Measurements from ENCODE around the gene TRIM34.
"Not testable (repeated sequence)": the region's sequence is repeated elsewhere in the genome, so short reads cannot be mapped to it uniquely, and the experiment has no call there.

The TRIM34 gene

GRCh38 chr11:5688482-5688881 is 63.7 kb downstream of the TRIM34 start:
- no peak for DNase-seq

- no peak for DNase-seq
Observed at GRCh38 chr11:5689551-5689983, 64.8 kb downstream of the TRIM34 start, which contains the start of gene TRIM22. TRIM22 (plus strand) TSS chr11:5689790; CDS start chr11:5696233, 6,443 bp downstream.

GRCh38 chr11:5690216-5690615 is 65.4 kb downstream of the TRIM34 start:
- no peak for DNase-seq

DNA sequence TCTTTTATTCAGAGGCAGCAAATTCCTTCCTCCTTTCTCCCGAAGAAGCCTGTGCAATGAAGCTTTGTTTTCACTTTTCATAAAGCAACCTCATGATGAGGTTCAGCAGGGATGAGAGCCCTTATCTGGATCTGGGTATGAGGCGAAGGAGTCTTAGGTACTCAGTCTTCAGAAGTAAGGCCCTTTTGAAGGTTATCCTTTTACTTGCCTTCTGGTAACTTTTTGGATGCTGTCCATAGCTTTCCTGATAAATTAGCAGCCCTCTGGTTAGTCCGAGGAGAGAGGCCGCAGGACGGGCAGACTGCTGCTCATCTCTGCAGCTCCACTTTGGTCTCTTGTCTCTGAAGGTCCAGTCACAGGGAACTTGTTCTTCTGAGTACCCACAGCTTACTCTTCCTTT is 65.9 kb downstream of the TRIM34 start:
- no peak for DNase-seq

DNA sequence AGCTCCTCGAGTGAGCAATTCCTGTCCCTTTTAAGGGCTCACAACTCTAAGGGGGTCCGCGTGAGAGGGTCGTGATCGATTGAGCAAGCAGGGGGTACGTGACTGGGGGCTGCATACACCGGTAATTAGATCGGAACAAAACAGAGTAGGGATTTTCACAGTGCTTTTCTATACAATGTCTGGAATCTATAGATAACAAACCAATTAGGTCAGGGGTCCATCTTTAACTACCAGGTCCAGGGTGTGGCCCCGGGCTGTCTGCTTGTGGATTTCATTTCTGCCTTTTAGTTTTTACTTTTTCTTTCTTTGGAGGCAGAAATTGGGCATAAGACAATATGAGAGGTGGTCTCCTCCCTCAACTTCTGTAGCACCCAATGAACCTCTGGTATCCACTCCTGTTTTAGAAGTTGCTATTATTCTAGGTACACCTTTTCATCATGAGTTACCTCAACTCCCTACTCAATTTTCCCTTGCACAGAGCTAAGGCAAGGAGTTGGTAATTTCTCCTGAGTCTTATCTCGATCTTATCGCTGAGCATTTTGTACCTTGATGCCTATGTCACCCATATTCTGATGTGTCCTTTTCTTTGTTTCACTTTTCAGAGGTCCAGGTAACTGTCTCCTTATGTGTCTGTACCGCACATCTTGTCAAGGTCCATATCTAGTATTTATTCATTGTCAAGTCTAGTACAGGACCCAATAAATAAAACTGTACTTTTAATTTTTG is 66.6 kb downstream of the TRIM34 start:
- DNase-seq, result not testable (repeated sequence)

GRCh38 chr11:5691964-5692361 is 67.2 kb downstream of the TRIM34 start:
- DNase-seq, result no peak

All from NCI-H82 (cell line).